Transverse colon (tissue), 4 donors: Measurements from ENCODE around the gene ERC2.

Experiments
- EP300 ChIP-seq: sonication (generic); formaldehyde crosslinking; IDR thresholded peaks from one replicate; pipeline ENCODE4 v1.6.1; 2017; ENCODE audit warnings: antibody characterized with exemption, low read depth
- POLR2A ChIP-seq: fragments of 450-650 bp; IDR thresholded peaks from one replicate; pipeline ENCODE4 v1.6.1; 2016; ENCODE audit warnings: antibody characterized with exemption, mild to moderate bottlenecking, moderate library complexity
- POLR2AphosphoS5 ChIP-seq, 3 donors: sonication (generic); formaldehyde crosslinking; IDR thresholded peaks; one replicate each; pipeline ENCODE4 v1.6.1; 2016; ENCODE audit warnings: antibody characterized with exemption in 3 of 3
- TF ChIP-seq, protein P1 (sequence below), 5 experiments: fragments of 200-600 bp in 3 of 5; fragments of 450-650 bp in 2 of 5; sonication (generic) in 3 of 5; IDR thresholded peaks; 1 replicate in 2 of 5; 2 replicates in 3 of 5; pipeline ENCODE4 v1.5.1; 2016 to 2017; ENCODE audit warnings: antibody characterized with exemption in 5 of 5, inconsistent platforms in 3 of 5, mild to moderate bottlenecking in 2 of 5, moderate library complexity in 1 of 5

DNA sequence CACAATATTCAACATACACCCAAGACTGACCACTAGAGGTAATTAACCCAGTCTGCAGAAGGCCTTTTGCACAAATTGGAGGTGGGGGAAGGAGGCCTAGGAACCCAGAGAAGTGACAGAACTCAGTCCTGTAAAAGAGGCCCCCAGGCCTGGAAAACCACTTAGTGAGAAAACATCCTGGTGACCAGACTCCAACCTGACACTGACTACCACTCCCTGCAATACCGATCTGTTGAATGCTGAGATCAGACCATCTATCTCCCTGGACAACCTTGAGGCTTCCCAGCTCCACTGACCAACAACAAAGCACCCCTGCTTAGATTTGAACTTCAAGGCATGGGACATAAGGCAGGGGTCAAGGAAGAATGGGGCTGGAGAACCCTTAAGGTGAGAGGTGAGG, 719.2 kb downstream of the ERC2 start:
- no peak for TF ChIP-seq POLR2AphosphoS5 (IDR thresholded peaks at IDR 0.05)
- TF ChIP-seq, protein P1, sequence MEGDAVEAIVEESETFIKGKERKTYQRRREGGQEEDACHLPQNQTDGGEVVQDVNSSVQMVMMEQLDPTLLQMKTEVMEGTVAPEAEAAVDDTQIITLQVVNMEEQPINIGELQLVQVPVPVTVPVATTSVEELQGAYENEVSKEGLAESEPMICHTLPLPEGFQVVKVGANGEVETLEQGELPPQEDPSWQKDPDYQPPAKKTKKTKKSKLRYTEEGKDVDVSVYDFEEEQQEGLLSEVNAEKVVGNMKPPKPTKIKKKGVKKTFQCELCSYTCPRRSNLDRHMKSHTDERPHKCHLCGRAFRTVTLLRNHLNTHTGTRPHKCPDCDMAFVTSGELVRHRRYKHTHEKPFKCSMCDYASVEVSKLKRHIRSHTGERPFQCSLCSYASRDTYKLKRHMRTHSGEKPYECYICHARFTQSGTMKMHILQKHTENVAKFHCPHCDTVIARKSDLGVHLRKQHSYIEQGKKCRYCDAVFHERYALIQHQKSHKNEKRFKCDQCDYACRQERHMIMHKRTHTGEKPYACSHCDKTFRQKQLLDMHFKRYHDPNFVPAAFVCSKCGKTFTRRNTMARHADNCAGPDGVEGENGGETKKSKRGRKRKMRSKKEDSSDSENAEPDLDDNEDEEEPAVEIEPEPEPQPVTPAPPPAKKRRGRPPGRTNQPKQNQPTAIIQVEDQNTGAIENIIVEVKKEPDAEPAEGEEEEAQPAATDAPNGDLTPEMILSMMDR (IDR thresholded peaks at IDR 0.05) = no peak
- TF ChIP-seq POLR2A = no peak
- no peak for TF ChIP-seq EP300
